GM19455 (cell line): ENCODE measurements around the gene RAB31.
"Not testable (repeated sequence)": the region's sequence is repeated elsewhere in the genome, so short reads cannot be mapped to it uniquely, and the experiment has no call there.

ENCODE experiments used
- ATAC-seq: cut with Tn5 transposase; IDR thresholded peaks from one replicate; pipeline ENCODE4 v1.9.1; 2021; ENCODE audit not compliant: unreplicated experiment

The RAB31 gene

GRCh38 chr18:9835113-9835755 is 127.1 kb downstream of the RAB31 start:
- no peak for ATAC-seq

- no peak for ATAC-seq
Measured at GRCh38 chr18:9835825-9836224, 127.7 kb downstream of the RAB31 start.

DNA sequence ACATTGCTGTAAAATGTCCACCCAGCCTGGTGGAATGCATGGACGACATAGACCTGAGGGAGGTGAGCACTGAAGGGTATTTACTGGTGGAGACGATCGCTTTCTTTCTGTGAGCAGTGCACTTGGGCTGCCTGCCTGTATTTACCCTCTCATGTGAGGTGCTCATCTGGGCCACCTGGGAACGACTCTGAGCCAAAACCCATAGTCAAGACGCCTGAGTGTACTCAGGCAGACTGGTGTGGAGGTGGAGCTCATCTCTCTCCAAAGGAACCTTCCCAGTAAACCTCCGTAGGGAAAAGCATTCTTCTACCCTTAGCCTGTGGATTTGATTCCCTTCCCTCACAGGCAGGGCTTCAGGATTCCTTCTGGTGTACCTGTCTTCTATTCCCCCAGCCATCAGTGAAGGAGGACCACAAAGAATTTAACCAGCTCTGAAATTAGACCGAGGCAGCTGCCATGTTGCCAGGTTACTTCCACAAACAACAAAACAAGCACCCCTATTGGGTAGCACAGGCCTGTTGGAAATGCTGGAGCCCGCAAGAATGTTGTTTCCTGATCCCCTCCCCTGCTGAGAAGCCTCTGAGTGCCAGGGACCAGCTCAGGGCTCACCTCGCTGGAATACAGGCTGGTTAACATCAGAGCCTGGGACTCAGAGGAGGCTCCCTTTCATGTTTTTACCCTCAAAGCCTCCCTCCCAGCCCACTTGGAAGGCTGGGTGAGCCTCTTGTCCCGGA is 130.2 kb downstream of the RAB31 start:
- no peak for ATAC-seq

GRCh38 chr18:9839211-9839610 is 131.1 kb downstream of the RAB31 start:
- ATAC-seq, result no peak

GRCh38 chr18:9839853-9840252 is 131.8 kb downstream of the RAB31 start:
- no peak for ATAC-seq

GRCh38 chr18:9841752-9842151 is 133.7 kb downstream of the RAB31 start:
- ATAC-seq, result no peak

GRCh38 chr18:9842448-9842847 is 134.3 kb downstream of the RAB31 start:
- no peak for ATAC-seq

DNA sequence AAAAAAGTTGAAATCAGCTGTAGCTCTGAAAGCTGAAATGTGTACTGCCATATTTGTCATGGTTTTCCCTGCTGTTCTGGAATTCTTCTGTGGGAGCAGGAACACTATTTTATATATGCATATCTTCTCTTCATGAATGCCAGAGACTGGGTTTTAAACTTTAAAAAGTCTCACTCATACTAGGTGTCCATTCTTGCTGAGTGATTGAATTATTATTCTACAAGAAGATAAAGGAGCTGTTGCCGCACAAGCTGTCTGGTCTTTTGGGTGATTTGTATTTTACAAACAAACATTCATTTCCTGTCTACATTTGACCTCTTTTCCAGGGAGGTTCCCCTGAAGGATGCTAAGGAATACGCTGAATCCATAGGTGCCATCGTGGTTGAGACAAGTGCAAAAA is 137.2 kb downstream of the RAB31 start:
- ATAC-seq, result no peak

GRCh38 chr18:9846162-9846925 is 138.2 kb downstream of the RAB31 start:
- no peak for ATAC-seq

DNA sequence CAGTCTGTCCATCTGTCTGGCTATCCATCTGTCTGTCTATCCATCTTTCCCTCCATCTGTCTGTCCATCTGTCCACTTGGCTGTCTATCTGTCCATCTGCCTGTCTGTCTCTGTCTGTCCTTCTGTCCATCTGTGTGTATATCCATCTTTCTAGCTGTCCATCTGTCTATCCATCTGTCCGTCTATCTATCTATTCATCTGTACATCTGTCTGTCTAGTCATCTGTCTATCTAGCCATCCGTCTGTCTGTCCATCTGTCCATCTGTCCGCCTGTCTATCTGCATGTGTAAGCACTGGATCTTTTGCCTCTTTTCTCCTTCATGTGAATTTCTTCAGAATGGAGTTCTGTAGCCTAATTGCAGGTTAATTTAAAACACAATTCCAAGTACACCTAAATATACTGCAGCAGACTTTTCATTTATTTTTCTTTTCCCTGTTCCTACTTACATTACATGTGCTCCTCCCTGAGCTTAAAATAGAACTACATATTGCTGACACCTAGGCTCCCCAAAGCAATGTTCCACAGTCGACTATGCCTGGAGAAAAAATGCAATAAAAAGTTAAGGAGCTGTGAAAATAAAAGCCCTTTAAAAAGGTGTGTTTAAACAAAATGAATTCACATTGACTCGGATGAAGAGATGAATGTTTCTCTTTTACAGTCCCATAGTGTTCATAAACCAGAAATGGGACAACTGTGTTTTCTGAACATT is 140.2 kb downstream of the RAB31 start:
- ATAC-seq, result no peak

DNA sequence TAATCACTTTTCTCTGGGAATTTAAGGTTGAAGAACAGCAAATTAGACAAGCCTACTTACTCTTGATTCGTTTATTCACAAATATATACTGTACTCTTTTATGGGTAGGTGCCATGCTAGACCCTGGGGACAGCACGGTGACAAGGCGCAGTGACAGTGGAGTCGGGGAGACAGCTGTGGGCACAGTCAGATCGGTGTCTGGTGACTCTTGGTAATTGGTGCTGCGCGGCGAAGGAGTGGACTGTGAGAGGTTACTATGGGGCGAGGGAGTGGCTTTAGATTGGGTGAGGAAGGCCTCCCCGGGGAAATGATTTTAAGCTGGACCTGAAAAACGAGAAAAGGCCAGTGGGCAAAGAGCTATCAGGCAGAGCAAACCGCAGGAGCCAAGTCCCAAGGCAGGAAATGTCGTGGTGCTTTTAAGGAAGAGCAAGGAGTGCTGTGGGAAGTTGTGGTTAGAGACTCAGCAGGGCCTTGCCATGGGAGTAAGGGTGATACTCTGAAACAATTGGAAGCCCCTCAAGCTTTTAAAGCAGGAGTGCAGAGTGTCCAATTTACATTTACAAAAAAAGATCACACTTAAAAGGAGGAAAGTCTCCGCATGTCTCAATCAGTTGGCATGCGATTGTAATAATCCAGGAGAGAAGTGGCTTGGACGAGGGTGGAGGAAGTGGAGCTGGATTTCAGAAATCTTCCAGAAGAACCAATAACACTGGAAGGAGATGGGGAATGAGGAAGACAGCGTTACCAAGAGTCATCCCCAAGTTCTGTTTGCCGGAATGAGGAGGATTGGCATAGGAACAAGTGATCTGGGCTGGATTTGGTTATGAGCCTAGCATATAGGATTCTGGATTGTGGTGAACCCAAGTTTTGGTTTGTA is 141.5 kb downstream of the RAB31 start:
- no peak for ATAC-seq

GRCh38 chr18:9850309-9850708 is 142.2 kb downstream of the RAB31 start:
- ATAC-seq, result no peak

GRCh38 chr18:9851511-9851910 is 143.4 kb downstream of the RAB31 start:
- ATAC-seq, result no peak

GRCh38 chr18:9852266-9853081 is 144.4 kb downstream of the RAB31 start:
- no peak for ATAC-seq

- ATAC-seq, result no peak
Measured at GRCh38 chr18:9854801-9855676, 146.9 kb downstream of the RAB31 start.

DNA sequence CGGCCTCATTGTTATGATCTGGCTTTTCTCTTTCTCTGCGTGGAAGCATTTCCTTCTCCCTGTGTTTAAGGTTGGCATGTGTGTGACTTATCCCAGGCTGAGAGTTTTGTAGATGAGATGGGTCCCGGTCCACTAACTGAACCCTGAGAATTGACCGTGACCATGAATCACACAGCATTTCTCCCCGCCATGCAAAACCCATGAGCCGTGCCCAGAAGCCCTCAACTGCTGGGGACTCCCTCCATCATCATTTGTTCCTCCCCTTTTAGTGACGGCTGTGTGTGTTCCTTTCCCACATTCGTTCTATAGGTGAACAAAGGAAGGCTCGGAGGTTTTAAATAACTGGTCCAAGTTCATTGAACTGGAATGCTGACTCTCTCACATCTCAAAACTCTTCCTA is 147.6 kb downstream of the RAB31 start:
- ATAC-seq, result no peak

- ATAC-seq, result no peak
Measured at GRCh38 chr18:9856092-9856491, 148.0 kb downstream of the RAB31 start.

GRCh38 chr18:9857479-9857998 is 149.4 kb downstream of the RAB31 start:
- not testable (repeated sequence) for ATAC-seq
